GM18511 (cell line): ENCODE data around the gene SELENBP1.

ENCODE experiments used
- ATAC-seq: cut with Tn5 transposase; IDR thresholded peaks from one replicate; pipeline ENCODE4 v1.9.1; 2021; ENCODE audit warnings: mild to moderate bottlenecking, moderate library complexity; ENCODE audit not compliant: unreplicated experiment

The SELENBP1 gene

GRCh38 chr1:151346082-151346768 lies 26.3 kb downstream of the SELENBP1 start:
- no peak for ATAC-seq

- ATAC-seq: no peak
These were observed 28.2 kb downstream of the SELENBP1 start for GRCh38 chr1:151344291-151344690.

- ATAC-seq: no peak
These were observed 28.9 kb downstream of the SELENBP1 start for GRCh38 chr1:151343587-151343986.

- no peak for ATAC-seq
These were observed 29.9 kb downstream of the SELENBP1 start for GRCh38 chr1:151342569-151342968.

GRCh38 chr1:151342021-151342420 lies 30.5 kb downstream of the SELENBP1 start:
- ATAC-seq: no peak

- ATAC-seq: no peak
These were observed 31.4 kb downstream of the SELENBP1 start for GRCh38 chr1:151340870-151341754.

GRCh38 chr1:151336556-151336955 lies 35.9 kb downstream of the SELENBP1 start:
- ATAC-seq: no peak

- ATAC-seq: no peak
These were observed 37.7 kb downstream of the SELENBP1 start for GRCh38 chr1:151334822-151335221.

GRCh38 chr1:151327903-151328674 lies 44.4 kb downstream of the SELENBP1 start:
- ATAC-seq: peak; percentile 20

- peak; percentile 83 for ATAC-seq
These were observed 45.1 kb downstream of the SELENBP1 start, which contains the start of gene PI4KB for GRCh38 chr1:151327223-151327902. PI4KB (minus strand) TSS chr1:151327416; CDS start chr1:151316481, 10,935 bp downstream.

- peak; percentile 48 for ATAC-seq
These were observed 45.8 kb downstream of the SELENBP1 start for GRCh38 chr1:151326619-151327222.

- ATAC-seq: no peak
These were observed 46.7 kb downstream of the SELENBP1 start for GRCh38 chr1:151325646-151326429.

GRCh38 chr1:151325231-151325630 lies 47.3 kb downstream of the SELENBP1 start:
- ATAC-seq: no peak

GRCh38 chr1:151324390-151324930 lies 48.0 kb downstream of the SELENBP1 start:
- no peak for ATAC-seq

- ATAC-seq: no peak
These were observed 53.5 kb downstream of the SELENBP1 start for GRCh38 chr1:151318975-151319374.

- no peak for ATAC-seq
These were observed 56.8 kb downstream of the SELENBP1 start for GRCh38 chr1:151315565-151316235.
